ENCODE results near the gene MBNL1. TPM values are rescaled to one million over a fixed set of nuclear protein-coding genes. Genes with fewer than 3 reads are reported as not detected.
A peak's percentile ranks its signal among the peaks of the same experiment; 100 is the strongest.

MBNL1 gene
- total RNA-seq, 1 experiment from 2014 or later = 200 TPM

DNA sequence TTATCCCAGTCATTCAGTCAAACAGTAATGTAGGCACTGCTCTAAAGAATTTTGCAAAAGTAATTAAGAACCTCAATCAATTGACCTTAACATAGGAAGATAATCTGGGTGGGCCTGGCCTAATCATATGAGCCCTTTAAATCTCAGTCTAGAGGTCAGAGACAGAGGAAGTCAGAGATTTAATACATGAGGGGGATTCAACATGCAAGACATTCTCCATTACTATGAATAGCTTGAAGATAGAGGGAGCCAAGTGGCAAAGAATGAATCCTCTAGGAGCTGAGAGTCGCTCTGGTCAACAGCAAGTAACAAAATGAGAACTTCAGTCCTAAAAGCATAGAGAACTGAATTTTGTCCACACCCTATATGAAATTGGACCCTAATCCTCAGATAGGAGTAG, 39.0 kb upstream of the MBNL1 start:
- H3K4me2 ChIP-seq (ENCODE audit: low read length) = no peak overlapping the region
- no peak overlapping the region for H3K9ac ChIP-seq (ENCODE audit: low read length)
- DNase-seq (ENCODE audit: low read depth, low spot score) (no peak), ATAC-seq (no peak)
- no peaks in the 10 kb centered on the region for H3K4me1 ChIP-seq (ENCODE audit: control insufficient read depth in 1 of 2, insufficient read depth in 2 of 2, low read length in 2 of 2)
- POLR2A ChIA-PET = no interaction called here
- no peaks in the 10 kb centered on the region for H4K20me1 ChIP-seq (ENCODE audit: insufficient read depth)
- H3K4me3 ChIP-seq (replicated peaks in 1 of 2; ENCODE audit: low read depth in 1 of 2, low read length in 2 of 2) = no peak overlapping the region
- no peaks in the 10 kb centered on the region for H3K9me3 ChIP-seq (ENCODE audit: control insufficient read depth in 1 of 2, insufficient read depth in 1 of 2, low read depth in 1 of 2, low read length in 2 of 2)
- TF ChIP-seq FOSL1 (IDR thresholded peaks at IDR 0.05; ENCODE audit: low read depth) = no peak
- TF ChIP-seq RAD21 (IDR thresholded peaks at IDR 0.05; ENCODE audit: low read depth) = peak; percentile 42; the same call in 1 of the 2 replicates
- TF ChIP-seq SP1 (IDR thresholded peaks at IDR 0.05; ENCODE audit: low read depth) = no peak
- no peak for TF ChIP-seq YY1 (IDR thresholded peaks at IDR 0.05; ENCODE audit: extremely low read depth, insufficient replicate concordance, low read depth, low read length)
- TF ChIP-seq, protein P1, sequence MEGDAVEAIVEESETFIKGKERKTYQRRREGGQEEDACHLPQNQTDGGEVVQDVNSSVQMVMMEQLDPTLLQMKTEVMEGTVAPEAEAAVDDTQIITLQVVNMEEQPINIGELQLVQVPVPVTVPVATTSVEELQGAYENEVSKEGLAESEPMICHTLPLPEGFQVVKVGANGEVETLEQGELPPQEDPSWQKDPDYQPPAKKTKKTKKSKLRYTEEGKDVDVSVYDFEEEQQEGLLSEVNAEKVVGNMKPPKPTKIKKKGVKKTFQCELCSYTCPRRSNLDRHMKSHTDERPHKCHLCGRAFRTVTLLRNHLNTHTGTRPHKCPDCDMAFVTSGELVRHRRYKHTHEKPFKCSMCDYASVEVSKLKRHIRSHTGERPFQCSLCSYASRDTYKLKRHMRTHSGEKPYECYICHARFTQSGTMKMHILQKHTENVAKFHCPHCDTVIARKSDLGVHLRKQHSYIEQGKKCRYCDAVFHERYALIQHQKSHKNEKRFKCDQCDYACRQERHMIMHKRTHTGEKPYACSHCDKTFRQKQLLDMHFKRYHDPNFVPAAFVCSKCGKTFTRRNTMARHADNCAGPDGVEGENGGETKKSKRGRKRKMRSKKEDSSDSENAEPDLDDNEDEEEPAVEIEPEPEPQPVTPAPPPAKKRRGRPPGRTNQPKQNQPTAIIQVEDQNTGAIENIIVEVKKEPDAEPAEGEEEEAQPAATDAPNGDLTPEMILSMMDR (IDR thresholded peaks at IDR 0.05 in 2 of 3, conservative IDR thresholded peaks at IDR 0.05 in 1 of 3; ENCODE audit: borderline replicate concordance in 1 of 3, insufficient read depth in 1 of 3, low read depth in 2 of 3, low read length in 2 of 3) = peak in 1 of 3 experiments; percentile 13; a peak in 1 of 6 replicates
- no peak for TF ChIP-seq EZH2 (IDR thresholded peaks at IDR 0.05)
- TF ChIP-seq TCF7L2 (IDR thresholded peaks at IDR 0.05; ENCODE audit: borderline replicate concordance, extremely low read depth, insufficient read depth, insufficient read length) = no peak
- no peak for TF ChIP-seq POLR2AphosphoS5 (IDR thresholded peaks at IDR 0.05; ENCODE audit: low read depth, low read length)
- H3K79me2 ChIP-seq (ENCODE audit: insufficient read depth, low read length) = no peaks in the 10 kb centered on the region
- H3K27ac ChIP-seq (ENCODE audit: low read depth, low read length) = no peak overlapping the region
- no peaks in the 10 kb centered on the region for H3K36me3 ChIP-seq (ENCODE audit: control insufficient read depth in 1 of 2, insufficient read depth in 2 of 2, low read length in 2 of 2)
- RAD21 ChIA-PET (ENCODE audit: low non-redundant PET in 1 of 2, low total read pairs in 2 of 2, uncharacterized antibody in 2 of 2, unreplicated experiment in 2 of 2) = no interaction called here
- CTCF ChIA-PET = no interaction called here
- intact Hi-C loops (cut with micrococcal nuclease) = no loop called here
- no TSS peak for BruUV-seq (replicated peaks)
- no peaks in the 10 kb centered on the region for H3K9me2 ChIP-seq (ENCODE audit: insufficient read depth)
- no peaks in the 10 kb centered on the region for H3K27me3 ChIP-seq (ENCODE audit: insufficient read depth, low read length)
- no peak overlapping the region for H2AFZ ChIP-seq (ENCODE audit: low read depth, low read length, poor library complexity, severe bottlenecking)

GRCh38 chr3:152230370-152230769, 38.4 kb upstream of the MBNL1 start:
- RAD21 ChIA-PET (ENCODE audit: low non-redundant PET in 1 of 2, low total read pairs in 2 of 2, uncharacterized antibody in 2 of 2, unreplicated experiment in 2 of 2) = no interaction called here
- no peak for DNase-seq (ENCODE audit: low read depth, low spot score)
- Histone ChIP-seq H3K4me1 (ENCODE audit: control insufficient read depth in 1 of 2, insufficient read depth in 2 of 2, low read length in 2 of 2) (peaks cover 0 to 6% of the 10 kb centered on the region in 2 experiments; a peak in 2 of 4 replicates), H3K36me3 (ENCODE audit: control insufficient read depth in 1 of 2, insufficient read depth in 2 of 2, low read length in 2 of 2) (no peaks in the 10 kb centered on the region), H3K9me2 (ENCODE audit: insufficient read depth) (no peaks in the 10 kb centered on the region), H3K4me3 (replicated peaks in 1 of 2; ENCODE audit: low read depth in 1 of 2, low read length in 2 of 2) (no peak overlapping the region), H3K9ac (ENCODE audit: low read length) (no peak overlapping the region), H3K9me3 (ENCODE audit: control insufficient read depth in 1 of 2, insufficient read depth in 1 of 2, low read depth in 1 of 2, low read length in 2 of 2) (no peaks in the 10 kb centered on the region), H3K27ac (ENCODE audit: low read depth, low read length) (no peak overlapping the region), H4K20me1 (ENCODE audit: insufficient read depth) (no peaks in the 10 kb centered on the region), H3K27me3 (ENCODE audit: insufficient read depth, low read length) (no peaks in the 10 kb centered on the region), H2AFZ (ENCODE audit: low read depth, low read length, poor library complexity, severe bottlenecking) (no peak overlapping the region), H3K4me2 (ENCODE audit: low read length) (no peak overlapping the region), H3K79me2 (ENCODE audit: insufficient read depth, low read length) (no peaks in the 10 kb centered on the region)
- intact Hi-C loops (cut with micrococcal nuclease) = no loop called here
- POLR2A ChIA-PET = no interaction called here
- no TSS peak for BruUV-seq (replicated peaks)
- CTCF ChIA-PET = no interaction called here
- ATAC-seq = no peak
- TF ChIP-seq ELF1 (IDR thresholded peaks at IDR 0.05; ENCODE audit: borderline replicate concordance, low read depth) (no peak), SIN3A (IDR thresholded peaks at IDR 0.05; ENCODE audit: low read depth) (no peak), FOSL1 (IDR thresholded peaks at IDR 0.05; ENCODE audit: low read depth) (no peak), POLR2A (IDR thresholded peaks at IDR 0.05; ENCODE audit: borderline replicate concordance, extremely low read depth, insufficient read depth, insufficient read length) (no peak), CEBPB (IDR thresholded peaks at IDR 0.05; ENCODE audit: low read depth) (no peak), TCF7L2 (IDR thresholded peaks at IDR 0.05; ENCODE audit: borderline replicate concordance, extremely low read depth, insufficient read depth, insufficient read length) (no peak), ZBTB33 (IDR thresholded peaks at IDR 0.05; ENCODE audit: extremely low read depth, insufficient replicate concordance, low read length) (no peak)
- TF ChIP-seq, protein P2, sequence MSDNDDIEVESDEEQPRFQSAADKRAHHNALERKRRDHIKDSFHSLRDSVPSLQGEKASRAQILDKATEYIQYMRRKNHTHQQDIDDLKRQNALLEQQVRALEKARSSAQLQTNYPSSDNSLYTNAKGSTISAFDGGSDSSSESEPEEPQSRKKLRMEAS (IDR thresholded peaks at IDR 0.05) = no peak
- TF ChIP-seq, protein P3, sequence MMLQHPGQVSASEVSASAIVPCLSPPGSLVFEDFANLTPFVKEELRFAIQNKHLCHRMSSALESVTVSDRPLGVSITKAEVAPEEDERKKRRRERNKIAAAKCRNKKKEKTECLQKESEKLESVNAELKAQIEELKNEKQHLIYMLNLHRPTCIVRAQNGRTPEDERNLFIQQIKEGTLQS (IDR thresholded peaks at IDR 0.05) = no peak
